Loucy (cell line): Measurements from ENCODE around the gene KCNK13.

ENCODE experiments used
- H2AFZ ChIP-seq: fragments of 200-600 bp; sonication (generic); 2 replicates; pipeline ENCODE4 v1.6.0; 2016; ENCODE audit warnings: antibody characterized with exemption, mild to moderate bottlenecking, low read length, moderate library complexity
- H3F3A ChIP-seq: fragments of 200-600 bp; 2 replicates; pipeline ENCODE4 v1.6.0; 2016; ENCODE audit warnings: antibody characterized with exemption, low read depth, mild to moderate bottlenecking
- H3K27me3 ChIP-seq: fragments of 200-600 bp; sonication (generic); 2 replicates; pipeline ENCODE4 v1.6.1; 2014; ENCODE audit warnings: low read length, mild to moderate bottlenecking; ENCODE audit not compliant: insufficient read depth, poor library complexity, severe bottlenecking
- H3K36me3 ChIP-seq: fragments of 200-600 bp; sonication (generic); 2 replicates; pipeline ENCODE4 v1.6.1; 2016; ENCODE audit warnings: low read length; ENCODE audit not compliant: insufficient read depth
- H3K4me1 ChIP-seq: fragments of 200-600 bp; sonication (generic); 2 replicates; pipeline ENCODE4 v1.5.1; 2014; ENCODE audit warnings: low read length, mild to moderate bottlenecking; ENCODE audit not compliant: insufficient read depth, poor library complexity, severe bottlenecking
- H3K4me2 ChIP-seq: fragments of 200-600 bp; sonication (generic); 2 replicates; pipeline ENCODE4 v1.6.0; 2014; ENCODE audit warnings: antibody characterized with exemption, low read length, low read depth, mild to moderate bottlenecking; ENCODE audit not compliant: poor library complexity, severe bottlenecking
- H3K4me3 ChIP-seq: fragments of 200-600 bp; sonication (generic); 2 replicates; pipeline ENCODE4 v1.5.1; 2014; ENCODE audit warnings: low read length, mild to moderate bottlenecking, mixed read lengths; ENCODE audit not compliant: poor library complexity, severe bottlenecking
- H3K79me2 ChIP-seq: fragments of 200-600 bp; sonication (generic); 2 replicates; pipeline ENCODE4 v1.6.1; 2014; ENCODE audit warnings: low read length; ENCODE audit not compliant: insufficient read depth
- H3K9ac ChIP-seq: fragments of 200-600 bp; sonication (generic); 2 replicates; pipeline ENCODE4 v1.6.0; 2014; ENCODE audit warnings: mild to moderate bottlenecking, low read depth, low read length, moderate library complexity; ENCODE audit not compliant: poor library complexity, severe bottlenecking
- H3K9me2 ChIP-seq: fragments of 200-600 bp; sonication (generic); replicated peaks from 2 replicates; pipeline ENCODE4 v1.6.1; 2016; ENCODE audit warnings: low read depth, low read length, mixed read lengths
- H3K9me3 ChIP-seq: fragments of 200-600 bp; sonication (generic); 2 replicates; pipeline ENCODE4 v1.6.1; 2014; ENCODE audit warnings: mild to moderate bottlenecking, antibody characterized with exemption, low read length, low read depth; ENCODE audit not compliant: insufficient read depth
- H4K20me1 ChIP-seq: fragments of 200-600 bp; sonication (generic); 2 replicates; pipeline ENCODE4 v1.6.0; 2014; ENCODE audit warnings: antibody characterized with exemption, low read length, mild to moderate bottlenecking; ENCODE audit not compliant: insufficient read depth, poor library complexity, severe bottlenecking
- EZH2phosphoT487 ChIP-seq: fragments of 200-600 bp; IDR thresholded peaks from 2 replicates; pipeline ENCODE4 v1.6.1; 2018; ENCODE audit warnings: antibody characterized with exemption, mild to moderate bottlenecking, moderate library complexity, borderline replicate concordance
- TF ChIP-seq, protein P1 (sequence below): fragments of 200-600 bp; sonication (generic); conservative IDR thresholded peaks from 2 replicates; pipeline ENCODE4 v1.5.1; 2014; ENCODE audit warnings: mild to moderate bottlenecking, antibody characterized with exemption, low read length

The KCNK13 gene

DNA sequence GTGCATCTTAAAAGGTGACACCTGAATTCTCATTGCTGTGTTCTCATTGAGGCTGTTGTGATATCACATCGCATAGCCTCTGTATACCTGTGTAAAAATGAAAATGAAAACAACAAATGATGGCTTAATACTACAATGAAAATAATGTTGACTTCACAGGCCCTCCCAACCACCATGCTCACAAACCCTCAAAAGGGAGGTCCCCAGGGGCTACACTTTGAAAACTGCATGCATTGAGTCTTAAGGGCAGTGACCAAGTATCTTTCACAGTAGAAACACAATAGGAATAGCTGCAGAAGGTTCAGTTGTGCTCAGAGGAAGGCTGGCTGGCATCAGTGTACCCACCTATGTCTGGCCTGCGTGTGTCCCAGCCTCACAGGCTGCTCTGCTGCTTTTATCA lies 27.6 kb upstream of the KCNK13 start:
- H3F3A ChIP-seq: no peaks in the 10 kb centered on the region
- no peaks in the 10 kb centered on the region for H3K27me3 ChIP-seq
- H3K9me2 ChIP-seq: no peaks in the 10 kb centered on the region
- no peak overlapping the region for H2AFZ ChIP-seq
- no peaks in the 10 kb centered on the region for H3K9me3 ChIP-seq
- no peaks in the 10 kb centered on the region for H3K79me2 ChIP-seq
- no peaks in the 10 kb centered on the region for H4K20me1 ChIP-seq
- H3K4me2 ChIP-seq: no peak overlapping the region
- no peak overlapping the region for H3K4me3 ChIP-seq
- H3K36me3 ChIP-seq: peaks cover 43% of the 10 kb centered on the region; the same call in 1 of the 2 replicates
- no peak for TF ChIP-seq EZH2phosphoT487
- TF ChIP-seq, protein P1, sequence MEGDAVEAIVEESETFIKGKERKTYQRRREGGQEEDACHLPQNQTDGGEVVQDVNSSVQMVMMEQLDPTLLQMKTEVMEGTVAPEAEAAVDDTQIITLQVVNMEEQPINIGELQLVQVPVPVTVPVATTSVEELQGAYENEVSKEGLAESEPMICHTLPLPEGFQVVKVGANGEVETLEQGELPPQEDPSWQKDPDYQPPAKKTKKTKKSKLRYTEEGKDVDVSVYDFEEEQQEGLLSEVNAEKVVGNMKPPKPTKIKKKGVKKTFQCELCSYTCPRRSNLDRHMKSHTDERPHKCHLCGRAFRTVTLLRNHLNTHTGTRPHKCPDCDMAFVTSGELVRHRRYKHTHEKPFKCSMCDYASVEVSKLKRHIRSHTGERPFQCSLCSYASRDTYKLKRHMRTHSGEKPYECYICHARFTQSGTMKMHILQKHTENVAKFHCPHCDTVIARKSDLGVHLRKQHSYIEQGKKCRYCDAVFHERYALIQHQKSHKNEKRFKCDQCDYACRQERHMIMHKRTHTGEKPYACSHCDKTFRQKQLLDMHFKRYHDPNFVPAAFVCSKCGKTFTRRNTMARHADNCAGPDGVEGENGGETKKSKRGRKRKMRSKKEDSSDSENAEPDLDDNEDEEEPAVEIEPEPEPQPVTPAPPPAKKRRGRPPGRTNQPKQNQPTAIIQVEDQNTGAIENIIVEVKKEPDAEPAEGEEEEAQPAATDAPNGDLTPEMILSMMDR: no peak
- no peak overlapping the region for H3K9ac ChIP-seq
- H3K4me1 ChIP-seq: no peaks in the 10 kb centered on the region

DNA sequence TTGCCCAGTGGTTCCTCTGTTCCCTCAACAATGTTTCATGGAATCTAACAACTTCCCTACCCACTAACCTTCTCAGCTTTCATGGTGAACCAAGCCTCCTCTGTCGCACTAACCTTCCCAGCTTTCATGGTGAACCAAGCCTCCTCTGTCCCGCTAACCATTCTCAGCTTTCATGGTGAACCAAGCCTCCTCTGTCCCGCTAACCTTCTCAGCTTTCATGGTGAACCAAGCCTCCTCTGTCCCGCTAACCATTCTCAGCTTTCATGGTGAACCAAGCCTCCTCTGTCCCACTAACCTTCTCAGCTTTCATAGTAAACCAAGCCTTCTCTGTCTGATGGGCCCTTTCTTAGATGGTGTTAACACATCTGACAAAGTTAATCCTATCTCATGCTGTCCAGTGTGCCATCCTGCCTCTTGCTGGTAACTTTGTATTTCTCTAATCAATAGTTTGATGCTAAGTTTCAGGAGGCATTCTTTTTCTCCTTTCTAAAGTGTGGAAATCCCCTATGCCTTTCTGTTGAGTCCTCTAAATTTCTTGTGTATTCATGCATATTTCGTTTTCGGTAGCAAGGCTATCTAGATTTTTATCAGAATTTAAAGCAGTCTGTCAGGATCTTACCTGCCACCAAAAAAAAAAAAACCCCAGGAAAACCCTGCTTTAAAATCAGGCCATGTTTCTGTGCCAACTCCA lies 26.8 kb upstream of the KCNK13 start:
- no peaks in the 10 kb centered on the region for H3K4me1 ChIP-seq
- H3K36me3 ChIP-seq: peaks cover 43% of the 10 kb centered on the region; the same call in 1 of the 2 replicates
- H3K27me3 ChIP-seq: no peaks in the 10 kb centered on the region
- no peak overlapping the region for H2AFZ ChIP-seq
- no peaks in the 10 kb centered on the region for H3K79me2 ChIP-seq
- H3K9me2 ChIP-seq: no peaks in the 10 kb centered on the region
- no peaks in the 10 kb centered on the region for H3F3A ChIP-seq
- no peak overlapping the region for H3K4me2 ChIP-seq
- no peak overlapping the region for H3K9ac ChIP-seq
- TF ChIP-seq, protein P1: no peak
- no peak for TF ChIP-seq EZH2phosphoT487
- H4K20me1 ChIP-seq: no peaks in the 10 kb centered on the region
- H3K9me3 ChIP-seq: no peaks in the 10 kb centered on the region
- no peak overlapping the region for H3K4me3 ChIP-seq

DNA sequence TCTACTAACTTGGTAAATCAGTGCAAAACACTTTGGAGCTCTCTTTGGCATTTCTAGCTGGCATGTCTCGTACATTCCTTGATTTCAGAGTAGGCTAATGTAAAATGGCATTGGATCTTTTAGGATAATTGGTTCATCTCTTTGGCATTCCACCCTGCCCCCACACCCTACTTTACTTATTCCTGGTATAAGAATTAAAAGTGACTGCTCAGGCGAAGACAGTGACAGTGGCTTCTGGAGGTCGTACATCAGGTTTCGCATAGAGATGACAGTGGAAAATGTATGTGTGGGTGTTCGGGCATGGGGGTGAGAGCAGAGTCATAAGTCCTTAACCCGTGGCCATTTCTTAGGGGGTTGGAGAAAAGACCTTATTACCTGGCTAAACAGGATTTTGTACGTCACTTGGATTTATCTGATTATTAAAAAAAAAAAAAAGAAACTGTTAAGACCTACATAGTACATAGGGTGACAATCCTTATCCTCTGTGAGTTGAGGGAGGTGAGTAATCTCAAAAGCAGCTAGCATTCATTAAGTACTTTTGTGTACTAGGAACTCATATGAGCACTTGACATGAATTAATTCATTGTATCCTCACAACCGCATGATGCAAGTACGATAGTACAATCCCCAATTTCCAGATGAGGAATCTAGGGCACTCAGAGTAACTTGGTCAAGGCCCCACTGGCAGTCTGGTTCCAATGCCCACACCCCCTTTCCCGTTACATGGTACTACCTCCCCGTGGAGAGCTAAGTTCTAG lies 22.4 kb upstream of the KCNK13 start:
- peaks cover 16% of the 10 kb centered on the region; the same call in 1 of the 2 replicates for H3K36me3 ChIP-seq
- no peak overlapping the region for H2AFZ ChIP-seq
- H4K20me1 ChIP-seq: no peaks in the 10 kb centered on the region
- no peaks in the 10 kb centered on the region for H3K27me3 ChIP-seq
- H3F3A ChIP-seq: no peaks in the 10 kb centered on the region
- H3K9me3 ChIP-seq: no peaks in the 10 kb centered on the region
- TF ChIP-seq, protein P1: no peak
- H3K9me2 ChIP-seq: no peaks in the 10 kb centered on the region
- no peaks in the 10 kb centered on the region for H3K4me1 ChIP-seq
- H3K4me2 ChIP-seq: no peak overlapping the region
- H3K79me2 ChIP-seq: no peaks in the 10 kb centered on the region
- H3K9ac ChIP-seq: no peak overlapping the region
- H3K4me3 ChIP-seq: no peak overlapping the region
